Measurements from ENCODE around the gene PSME2.
A peak's percentile ranks its signal among the peaks of the same experiment; 100 is the strongest.

The PSME2 gene

GRCh38 chr14:24156840-24157239, 10.4 kb upstream of the PSME2 start:
- no peak for DNase-seq (ENCODE audit: low read depth in 4 of 4, low spot score in 1 of 4)

- DNase-seq (ENCODE audit: low read depth in 4 of 4, low spot score in 1 of 4) = no peak
These were observed 8.7 kb upstream of the PSME2 start for GRCh38 chr14:24155100-24155499.

DNA sequence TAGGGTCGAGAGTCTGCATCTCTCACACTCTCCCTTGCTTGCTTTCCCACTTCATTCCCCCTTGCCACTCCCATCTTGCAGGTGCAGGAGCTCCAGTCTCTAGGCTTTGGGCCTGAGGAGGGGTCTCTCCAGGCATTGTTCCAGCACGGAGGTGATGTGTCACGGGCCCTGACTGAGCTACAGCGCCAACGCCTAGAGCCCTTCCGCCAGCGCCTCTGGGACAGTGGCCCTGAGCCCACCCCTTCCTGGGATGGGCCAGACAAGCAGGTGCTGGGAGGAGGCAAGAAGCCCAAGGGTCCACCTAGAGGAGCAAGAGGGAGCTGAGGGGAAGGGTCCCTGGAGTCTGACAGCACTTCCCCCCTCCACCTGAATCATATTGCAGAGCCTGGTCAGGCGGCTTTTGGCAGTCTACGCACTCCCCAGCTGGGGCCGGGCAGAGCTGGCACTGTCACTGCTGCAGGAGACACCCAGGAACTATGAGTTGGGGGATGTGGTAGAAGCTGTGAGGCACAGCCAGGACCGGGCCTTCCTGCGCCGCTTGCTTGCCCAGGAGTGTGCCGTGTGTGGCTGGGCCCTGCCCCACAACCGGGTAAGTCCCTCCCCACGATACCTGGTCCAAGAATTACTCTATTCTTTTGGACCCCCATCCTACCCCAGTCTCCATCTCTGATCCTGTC, 5.1 kb upstream of the PSME2 start:
- no peak for DNase-seq (ENCODE audit: low read depth in 4 of 4, low spot score in 1 of 4)

- DNase-seq (ENCODE audit: low read depth in 4 of 4, low spot score in 1 of 4) = no peak
These were observed 4.6 kb upstream of the PSME2 start for GRCh38 chr14:24150993-24151392.

DNA sequence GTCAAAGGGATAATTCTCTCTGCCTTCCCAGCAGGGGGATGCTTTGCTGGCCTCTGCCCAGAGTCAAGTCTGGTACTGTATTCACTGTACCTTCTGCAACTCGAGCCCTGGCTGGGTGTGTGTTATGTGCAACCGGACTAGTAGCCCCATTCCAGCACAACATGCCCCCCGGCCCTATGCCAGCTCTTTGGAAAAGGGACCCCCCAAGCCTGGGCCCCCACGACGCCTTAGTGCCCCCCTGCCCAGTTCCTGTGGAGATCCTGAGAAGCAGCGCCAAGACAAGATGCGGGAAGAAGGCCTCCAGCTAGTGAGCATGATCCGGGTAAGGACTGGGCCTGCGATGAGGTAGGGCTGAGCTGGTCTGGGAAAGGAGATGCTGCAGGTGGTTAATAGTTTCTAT, 4.2 kb upstream of the PSME2 start:
- no peak for DNase-seq (ENCODE audit: low read depth in 4 of 4, low spot score in 1 of 4)

DNA sequence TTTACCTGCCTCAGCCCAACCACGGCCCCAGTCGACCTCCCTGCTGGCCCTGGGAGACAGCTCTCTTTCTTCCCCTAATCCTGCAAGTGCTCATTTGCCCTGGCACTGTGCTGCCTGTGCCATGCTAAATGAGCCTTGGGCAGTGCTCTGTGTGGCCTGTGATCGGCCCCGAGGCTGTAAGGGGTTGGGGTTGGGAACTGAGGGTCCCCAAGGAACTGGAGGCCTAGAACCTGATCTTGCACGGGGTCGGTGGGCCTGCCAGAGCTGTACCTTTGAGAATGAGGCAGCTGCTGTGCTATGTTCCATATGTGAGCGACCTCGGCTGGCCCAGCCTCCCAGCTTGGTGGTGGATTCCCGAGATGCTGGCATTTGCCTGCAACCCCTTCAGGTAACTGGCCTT, 3.7 kb upstream of the PSME2 start:
- no peak for DNase-seq (ENCODE audit: low read depth in 4 of 4, low spot score in 1 of 4)

DNA sequence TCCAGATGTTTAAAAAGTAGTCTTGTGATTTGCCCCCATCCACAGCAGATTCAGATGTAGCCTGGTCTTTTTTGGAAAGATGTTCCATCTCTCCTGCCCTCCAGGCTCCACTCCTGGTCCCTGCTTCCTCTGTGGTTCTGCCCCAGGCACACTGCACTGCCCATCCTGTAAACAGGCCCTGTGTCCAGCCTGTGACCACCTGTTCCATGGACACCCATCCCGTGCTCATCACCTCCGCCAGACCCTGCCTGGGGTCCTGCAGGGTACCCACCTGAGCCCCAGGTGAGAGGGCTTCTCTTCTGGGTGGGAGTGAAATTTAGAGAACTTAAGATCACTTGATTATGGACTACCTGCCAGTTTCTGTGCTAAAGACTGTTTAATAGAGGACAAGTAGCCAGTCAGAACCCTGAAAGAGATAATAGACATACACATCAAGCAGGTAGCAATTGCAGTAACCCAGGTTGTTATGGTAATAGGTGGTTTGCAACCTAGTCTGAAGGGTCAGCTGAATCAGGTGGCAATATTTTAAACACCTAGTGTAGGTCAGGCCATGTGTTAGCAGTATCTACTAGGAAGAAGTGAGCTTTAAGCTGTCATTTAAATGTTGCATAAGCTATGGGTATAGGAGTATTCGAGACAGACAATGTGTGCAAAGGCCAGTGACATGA, 3.0 kb upstream of the PSME2 start:
- no peak for DNase-seq (ENCODE audit: low read depth in 4 of 4, low spot score in 1 of 4)

DNA sequence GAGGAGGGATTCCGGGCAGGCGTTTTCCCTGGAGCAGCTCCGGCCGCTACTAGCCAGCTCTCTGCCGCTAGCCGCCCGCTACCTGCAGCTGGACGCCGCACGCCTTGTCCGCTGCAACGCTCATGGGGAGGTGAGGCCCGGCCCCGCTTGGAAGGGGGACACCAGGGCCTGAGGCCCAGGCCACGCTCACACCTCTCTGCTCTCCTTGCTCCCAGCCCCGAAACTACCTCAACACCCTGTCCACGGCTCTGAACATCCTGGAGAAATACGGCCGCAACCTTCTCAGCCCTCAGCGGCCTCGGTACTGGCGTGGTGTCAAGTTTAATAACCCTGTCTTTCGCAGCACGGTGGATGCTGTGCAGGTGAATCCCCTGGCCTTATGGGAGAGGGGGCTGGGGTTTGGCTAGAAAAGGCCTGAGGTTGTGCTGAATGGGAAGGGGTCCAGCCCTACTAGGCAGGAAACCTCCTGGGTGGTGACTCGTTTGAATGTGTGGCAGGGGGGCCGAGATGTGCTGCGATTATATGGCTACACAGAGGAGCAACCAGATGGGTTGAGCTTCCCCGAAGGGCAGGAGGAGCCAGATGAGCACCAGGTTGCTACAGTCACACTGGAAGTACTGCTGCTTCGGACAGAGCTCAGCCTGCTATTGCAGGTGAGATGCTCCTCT, 1.5 kb upstream of the PSME2 start:
- no peak for DNase-seq (ENCODE audit: low read depth in 4 of 4, low spot score in 1 of 4)

- peak; percentile 92 to 98 (median 95) for DNase-seq (ENCODE audit: low read depth in 4 of 4, low spot score in 1 of 4)
These were observed 759 bp upstream of the PSME2 start, which contains the start of gene RNF31 for GRCh38 chr14:24146978-24147760. RNF31 (plus strand) TSS chr14:24147498; CDS start chr14:24147699, 201 bp downstream.

GRCh38 chr14:24145690-24146452, 539 bp downstream of the PSME2 start:
- no peak for DNase-seq (ENCODE audit: low read depth in 4 of 4, low spot score in 1 of 4)

DNA sequence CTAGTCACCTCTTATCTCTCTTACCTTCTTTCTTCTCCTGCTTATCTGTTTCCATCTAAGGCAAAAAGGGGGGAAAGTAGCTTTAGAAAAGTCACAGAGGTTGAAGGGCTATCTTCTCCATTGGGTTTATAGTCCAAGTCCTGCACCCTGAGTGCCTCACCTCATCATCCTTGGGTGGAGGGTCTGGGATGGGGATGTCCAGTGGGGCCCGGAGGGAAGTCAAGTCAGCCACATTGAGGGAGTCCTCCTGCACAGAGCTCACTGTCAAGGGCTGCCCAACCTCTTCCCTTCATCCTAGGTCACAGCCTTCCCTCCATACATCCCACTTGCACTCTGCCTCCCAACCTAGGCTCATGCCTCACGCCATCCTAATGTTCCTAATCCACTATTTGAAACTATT, 1.2 kb downstream of the PSME2 start:
- DNase-seq (ENCODE audit: low read depth in 4 of 4, low spot score in 1 of 4) = no peak

DNA sequence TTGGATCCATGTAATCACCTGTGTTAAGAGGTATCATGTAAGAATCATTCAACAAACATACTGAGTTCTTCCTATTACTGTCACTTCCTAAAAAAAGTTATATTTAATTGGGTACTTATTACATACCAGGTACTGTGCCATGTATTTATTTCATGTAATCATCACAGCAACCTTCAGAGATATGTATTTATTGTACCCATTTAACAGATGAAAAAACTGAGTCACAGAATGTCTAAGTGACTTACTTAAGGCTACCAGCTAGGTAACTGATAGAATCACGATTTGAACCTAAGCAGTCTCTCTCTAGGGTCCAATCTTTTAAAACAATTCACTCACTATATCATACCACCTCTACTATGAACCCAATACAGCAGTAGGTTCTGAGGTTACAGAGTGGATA, 2.0 kb downstream of the PSME2 start:
- no peak for DNase-seq (ENCODE audit: low read depth in 4 of 4, low spot score in 1 of 4)

DNA sequence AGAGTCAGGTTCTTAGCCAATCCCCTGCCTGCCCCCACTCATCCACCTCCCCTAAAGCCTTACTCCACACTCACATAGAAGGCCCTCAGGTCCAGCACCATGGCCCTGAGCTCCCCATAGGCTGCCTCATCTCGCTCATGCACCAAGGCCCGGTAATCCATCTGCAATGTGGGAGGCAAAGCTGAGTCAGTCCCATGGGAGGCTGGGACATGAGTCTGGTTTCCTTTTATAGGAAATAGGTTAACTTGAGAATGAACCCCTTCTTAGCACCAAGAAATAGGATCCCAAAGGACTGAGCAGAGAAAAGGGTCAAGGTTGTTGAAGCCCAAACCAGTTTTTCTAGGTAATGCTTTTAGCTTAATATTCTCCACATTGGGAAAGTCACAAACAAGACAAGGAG, 2.9 kb downstream of the PSME2 start:
- no peak for DNase-seq (ENCODE audit: low read depth in 4 of 4, low spot score in 1 of 4)

DNA sequence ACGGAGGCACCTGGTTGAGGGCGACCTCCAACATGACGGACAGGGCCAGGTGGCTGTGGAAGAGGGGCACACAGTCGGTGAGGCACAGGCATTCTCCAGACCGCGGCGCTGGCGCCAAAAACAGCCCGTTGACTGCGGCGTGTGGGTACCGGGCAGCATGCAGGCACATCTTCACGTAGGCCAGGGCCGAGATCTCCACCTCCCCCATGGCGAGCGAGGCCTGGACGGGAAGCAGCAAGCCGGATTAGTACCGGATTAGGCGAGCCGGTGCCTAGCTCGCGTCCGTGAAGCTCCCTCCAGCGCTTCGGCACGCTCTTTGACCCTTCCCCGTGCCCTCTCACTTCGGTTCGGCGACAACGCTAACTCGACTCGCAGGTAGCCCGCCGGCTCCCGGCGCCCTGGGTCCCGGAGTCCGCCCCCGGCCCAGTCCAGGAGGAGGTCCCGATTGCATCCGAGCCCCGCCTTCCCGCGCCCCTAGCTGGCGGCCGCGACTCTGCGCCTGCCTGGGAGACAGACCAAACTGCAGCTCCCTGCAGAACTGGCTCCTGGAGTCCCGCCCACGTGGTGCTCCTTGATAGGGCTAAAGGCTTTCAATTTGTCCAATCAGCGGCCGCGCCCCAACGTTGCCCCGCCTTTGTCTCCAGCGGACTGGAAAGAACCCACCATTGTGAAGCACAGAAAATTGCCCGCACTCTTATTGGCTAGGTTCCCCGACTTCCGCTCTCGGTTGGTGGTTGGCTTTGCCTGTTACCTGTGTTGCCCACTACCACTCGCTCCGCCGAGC, 5.1 kb downstream of the PSME2 start, which contains the start of gene EMC9:
Gene EMC9 (minus strand): TSS at position 495 of the 784 bp plus-strand sequence. CDS start 287 bp downstream, at position 208.
- peak; percentile 97 to 100 (median 98) for DNase-seq (ENCODE audit: low read depth in 4 of 4, low spot score in 1 of 4)

DNA sequence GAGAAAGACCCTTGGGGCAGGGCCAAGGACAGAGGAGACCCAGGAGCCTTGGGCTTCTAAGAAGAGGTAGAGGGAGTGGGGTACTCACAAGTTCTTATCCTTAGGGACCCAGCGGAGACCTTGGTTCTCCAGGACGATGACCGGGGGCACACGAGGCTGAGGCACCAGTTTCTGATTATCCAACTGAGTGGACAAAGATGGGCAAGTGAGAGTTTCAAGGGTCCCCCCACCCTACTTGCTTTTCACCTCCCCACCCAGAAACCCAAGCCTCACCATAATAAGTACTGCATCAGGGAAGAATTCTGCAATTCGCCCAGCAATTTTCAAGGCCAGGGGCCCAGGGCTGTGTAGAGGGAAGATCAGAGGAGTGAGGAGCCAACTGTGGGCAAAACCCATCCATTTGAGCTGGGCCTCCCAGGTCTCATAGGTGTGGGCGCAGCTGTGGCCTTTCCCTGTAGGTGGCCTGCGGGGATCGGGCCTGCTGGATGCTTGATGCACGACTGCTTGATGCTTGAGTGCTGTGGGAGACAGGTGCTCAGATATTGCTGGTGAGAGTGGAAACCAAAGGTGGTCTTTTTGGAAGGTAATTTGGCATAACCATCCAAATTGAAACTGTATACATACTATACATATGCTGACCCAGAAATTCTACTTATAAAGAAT, 7.0 kb downstream of the PSME2 start:
- no peak for DNase-seq (ENCODE audit: low read depth in 4 of 4, low spot score in 1 of 4)

- DNase-seq (ENCODE audit: low read depth in 4 of 4, low spot score in 1 of 4) = no peak
These were observed 7.8 kb downstream of the PSME2 start for GRCh38 chr14:24138396-24139271.

DNA sequence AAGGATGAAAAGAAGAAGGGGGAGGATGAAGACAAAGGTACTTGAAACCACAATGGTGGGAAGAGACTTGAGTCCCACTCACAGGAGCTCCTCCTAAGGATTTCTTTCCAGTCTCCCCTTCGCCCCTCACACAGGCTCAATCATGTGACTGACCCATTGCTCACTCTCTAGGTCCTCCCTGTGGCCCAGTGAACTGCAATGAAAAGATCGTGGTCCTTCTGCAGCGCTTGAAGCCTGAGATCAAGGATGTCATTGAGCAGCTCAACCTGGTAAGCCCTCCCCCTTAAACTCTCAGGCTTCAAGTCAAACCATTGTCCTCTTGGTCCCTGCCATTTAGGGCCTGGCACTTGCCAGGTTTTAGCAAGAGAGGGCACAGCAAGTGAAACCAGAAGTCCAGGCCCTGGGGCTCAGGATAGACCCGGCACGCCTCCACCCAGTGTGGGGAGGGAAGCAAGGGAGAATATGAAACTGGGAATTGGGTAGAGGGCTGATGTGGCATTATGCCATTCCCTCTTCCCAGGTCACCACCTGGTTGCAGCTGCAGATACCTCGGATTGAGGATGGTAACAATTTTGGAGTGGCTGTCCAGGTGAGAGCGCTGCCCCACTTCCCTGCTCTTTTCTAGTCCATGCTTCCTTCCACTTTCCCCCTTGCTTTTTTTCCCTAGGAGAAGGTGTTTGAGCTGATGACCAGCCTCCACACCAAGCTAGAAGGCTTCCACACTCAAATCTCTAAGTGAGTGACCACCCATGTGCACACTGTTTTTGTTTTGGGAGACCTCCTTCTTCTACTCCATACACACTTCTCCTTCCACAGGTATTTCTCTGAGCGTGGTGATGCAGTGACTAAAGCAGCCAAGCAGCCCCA, 8.6 kb downstream of the PSME2 start:
- DNase-seq (ENCODE audit: low read depth in 4 of 4, low spot score in 1 of 4) = no peak

Data from stimulated activated CD4-positive, alpha-beta T cell treated with anti-CD3 and anti-CD28 coated beads, Interleukin-1b, Interleukin-23, amount 100 ng/mL, for 24 hours (primary cell).